Dedifferentiated amniotic fluid mesenchymal stem cell (primary cell): ENCODE measurements around the gene NAALADL2.
"Not testable (repeated sequence)": the region's sequence is repeated elsewhere in the genome, so short reads cannot be mapped to it uniquely, and the experiment has no call there.

Source experiments
- DNase-seq: peaks from one replicate; pipeline ENCODE4 v3.0.0-alpha.2; 2016; ENCODE audit errors: extremely low spot score

Gene NAALADL2

GRCh38 chr3:175070946-175071345, 211.8 kb downstream of the NAALADL2 start:
- DNase-seq, result no peak

GRCh38 chr3:175073219-175073905, 214.2 kb downstream of the NAALADL2 start:
- no peak for DNase-seq

- DNase-seq, result no peak
These were observed 216.1 kb downstream of the NAALADL2 start for GRCh38 chr3:175075269-175075668.

GRCh38 chr3:175077216-175077615, 218.1 kb downstream of the NAALADL2 start:
- no peak for DNase-seq

GRCh38 chr3:175082631-175083030, 223.5 kb downstream of the NAALADL2 start:
- no peak for DNase-seq

GRCh38 chr3:175087128-175087527, 228.0 kb downstream of the NAALADL2 start:
- DNase-seq, result not testable (repeated sequence)

GRCh38 chr3:175088766-175089380, 229.7 kb downstream of the NAALADL2 start:
- DNase-seq, result no peak

GRCh38 chr3:175091426-175092114, 232.4 kb downstream of the NAALADL2 start:
- no peak for DNase-seq

- DNase-seq, result no peak
These were observed 234.6 kb downstream of the NAALADL2 start for GRCh38 chr3:175093748-175094147.

- no peak for DNase-seq
These were observed 235.2 kb downstream of the NAALADL2 start for GRCh38 chr3:175094344-175094743.

- DNase-seq, result no peak
These were observed 239.5 kb downstream of the NAALADL2 start for GRCh38 chr3:175098644-175099043.

GRCh38 chr3:175102161-175102560, 243.0 kb downstream of the NAALADL2 start:
- no peak for DNase-seq

- DNase-seq, result no peak
These were observed 244.2 kb downstream of the NAALADL2 start for GRCh38 chr3:175103298-175103697.

GRCh38 chr3:175105066-175105465, 245.9 kb downstream of the NAALADL2 start:
- no peak for DNase-seq

- no peak for DNase-seq
These were observed 248.1 kb downstream of the NAALADL2 start for GRCh38 chr3:175107231-175107630.

GRCh38 chr3:175107995-175108394, 248.9 kb downstream of the NAALADL2 start:
- no peak for DNase-seq

GRCh38 chr3:175108613-175109151, 249.5 kb downstream of the NAALADL2 start:
- no peak for DNase-seq

GRCh38 chr3:175111036-175111435, 251.9 kb downstream of the NAALADL2 start:
- no peak for DNase-seq

- no peak for DNase-seq
These were observed 259.3 kb downstream of the NAALADL2 start for GRCh38 chr3:175118382-175118941.

GRCh38 chr3:175121225-175121624, 262.1 kb downstream of the NAALADL2 start:
- DNase-seq, result no peak

GRCh38 chr3:175127075-175127662, 268.0 kb downstream of the NAALADL2 start:
- no peak for DNase-seq

GRCh38 chr3:175129126-175129525, 270.0 kb downstream of the NAALADL2 start:
- no peak for DNase-seq
